Fibroblast of mammary gland (primary cell): ENCODE measurements around the gene CCDC28A.

ENCODE experiments used
- DNase-seq: peaks from one replicate; pipeline ENCODE4 v3.0.0-alpha.2; 2010; ENCODE audit warnings: low read depth
- H3K4me3 ChIP-seq: 2 replicates; pipeline ENCODE4 v1.5.1; 2011; ENCODE audit warnings: low read depth, mild to moderate bottlenecking, low read length, moderate library complexity; ENCODE audit not compliant: control insufficient read depth
- TF ChIP-seq, protein P1 (sequence below): conservative IDR thresholded peaks from 2 replicates; pipeline ENCODE4 v1.5.1; 2011; ENCODE audit warnings: low read depth, low read length, inconsistent platforms; ENCODE audit not compliant: control insufficient read depth, insufficient read depth

The CCDC28A gene

DNA sequence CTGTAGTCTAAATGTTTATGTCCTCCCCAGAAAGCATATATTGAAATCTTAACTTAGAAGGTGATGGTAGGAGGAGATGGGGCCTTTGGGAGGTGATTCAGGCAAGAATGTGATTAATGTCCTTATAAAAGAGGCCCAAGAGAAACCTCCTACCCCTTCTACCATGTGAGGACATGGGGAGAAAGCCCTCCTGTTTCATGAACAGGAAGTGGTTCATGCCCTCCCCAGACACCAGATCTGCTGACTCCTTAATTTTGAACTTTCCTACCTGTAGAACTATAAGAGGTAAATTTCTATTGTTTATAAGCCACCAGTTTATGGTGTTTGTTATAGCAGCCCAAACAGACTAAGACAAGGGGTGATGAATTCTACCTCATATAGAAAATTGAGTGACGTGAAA lies 13.6 kb downstream of the CCDC28A start:
- H3K4me3 ChIP-seq: no peak overlapping the region
- no peak for DNase-seq
- TF ChIP-seq, protein P1, sequence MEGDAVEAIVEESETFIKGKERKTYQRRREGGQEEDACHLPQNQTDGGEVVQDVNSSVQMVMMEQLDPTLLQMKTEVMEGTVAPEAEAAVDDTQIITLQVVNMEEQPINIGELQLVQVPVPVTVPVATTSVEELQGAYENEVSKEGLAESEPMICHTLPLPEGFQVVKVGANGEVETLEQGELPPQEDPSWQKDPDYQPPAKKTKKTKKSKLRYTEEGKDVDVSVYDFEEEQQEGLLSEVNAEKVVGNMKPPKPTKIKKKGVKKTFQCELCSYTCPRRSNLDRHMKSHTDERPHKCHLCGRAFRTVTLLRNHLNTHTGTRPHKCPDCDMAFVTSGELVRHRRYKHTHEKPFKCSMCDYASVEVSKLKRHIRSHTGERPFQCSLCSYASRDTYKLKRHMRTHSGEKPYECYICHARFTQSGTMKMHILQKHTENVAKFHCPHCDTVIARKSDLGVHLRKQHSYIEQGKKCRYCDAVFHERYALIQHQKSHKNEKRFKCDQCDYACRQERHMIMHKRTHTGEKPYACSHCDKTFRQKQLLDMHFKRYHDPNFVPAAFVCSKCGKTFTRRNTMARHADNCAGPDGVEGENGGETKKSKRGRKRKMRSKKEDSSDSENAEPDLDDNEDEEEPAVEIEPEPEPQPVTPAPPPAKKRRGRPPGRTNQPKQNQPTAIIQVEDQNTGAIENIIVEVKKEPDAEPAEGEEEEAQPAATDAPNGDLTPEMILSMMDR: no peak

DNA sequence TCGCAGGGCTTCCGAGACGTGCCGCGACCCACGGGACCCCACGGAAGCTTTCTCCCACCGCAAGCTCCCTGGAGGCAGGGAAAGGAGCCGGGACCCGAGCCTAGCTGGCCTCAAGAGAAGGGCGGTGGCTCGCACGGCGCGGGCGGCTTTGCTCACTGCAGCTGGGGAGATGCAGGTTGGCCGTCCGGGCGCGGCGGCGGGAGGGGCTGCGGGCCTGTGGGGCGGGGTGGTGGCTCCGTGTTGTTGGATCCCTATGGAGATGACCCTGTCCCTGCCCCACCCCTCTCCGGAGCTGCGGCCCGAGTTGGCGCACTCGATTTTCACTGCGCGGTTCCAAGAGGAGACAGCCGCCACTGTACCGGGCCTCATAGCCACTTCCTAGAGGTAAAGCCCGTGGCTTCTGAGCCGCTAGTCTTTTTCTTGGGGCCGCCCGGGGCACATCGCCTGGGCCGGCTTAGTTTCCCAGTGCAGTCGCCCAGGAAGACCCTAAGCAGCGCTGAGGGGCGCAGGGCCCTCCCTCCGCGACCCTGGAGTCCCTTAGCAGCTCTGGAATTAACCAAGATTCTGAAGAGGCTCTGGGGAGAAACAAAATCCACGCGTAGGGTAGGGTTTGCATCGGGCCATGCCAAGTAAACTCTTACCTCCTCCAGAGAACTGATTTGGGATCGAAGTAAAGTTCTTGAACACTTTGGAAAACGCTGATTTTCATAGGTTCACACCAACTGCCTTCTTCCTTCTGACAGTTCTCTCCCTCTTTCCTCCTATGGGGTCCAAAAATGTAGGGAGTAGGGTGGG lies 22.4 kb downstream of the CCDC28A start, which contains the start of gene ECT2L:
ECT2L (plus strand) TSS at position 279 of the 795 bp plus-strand sequence. CDS start 17,188 bp downstream, outside the sequence.
- peak; percentile 62 for DNase-seq
- TF ChIP-seq, protein P1: no peak
- peak within 1 kb of the TSS; percentile 51 for H3K4me3 ChIP-seq

GRCh38 chr6:138796771-138797170 lies 23.2 kb downstream of the CCDC28A start:
- no peak for DNase-seq
- no peak overlapping the region for H3K4me3 ChIP-seq
- TF ChIP-seq, protein P1: no peak

- TF ChIP-seq, protein P1: no peak
- no peak for DNase-seq
- H3K4me3 ChIP-seq: no peak overlapping the region
Measured at GRCh38 chr6:138797806-138798446, 24.4 kb downstream of the CCDC28A start.

GRCh38 chr6:138800377-138801150 lies 27.0 kb downstream of the CCDC28A start:
- H3K4me3 ChIP-seq: no peak overlapping the region
- TF ChIP-seq, protein P1: peak; percentile 35
- peak; percentile 37 for DNase-seq

- H3K4me3 ChIP-seq: no peak overlapping the region
- TF ChIP-seq, protein P1: no peak
- no peak for DNase-seq
Measured at GRCh38 chr6:138803331-138803730, 29.8 kb downstream of the CCDC28A start.
